Measurements from ENCODE around the gene SOX12.

SOX12 gene

DNA sequence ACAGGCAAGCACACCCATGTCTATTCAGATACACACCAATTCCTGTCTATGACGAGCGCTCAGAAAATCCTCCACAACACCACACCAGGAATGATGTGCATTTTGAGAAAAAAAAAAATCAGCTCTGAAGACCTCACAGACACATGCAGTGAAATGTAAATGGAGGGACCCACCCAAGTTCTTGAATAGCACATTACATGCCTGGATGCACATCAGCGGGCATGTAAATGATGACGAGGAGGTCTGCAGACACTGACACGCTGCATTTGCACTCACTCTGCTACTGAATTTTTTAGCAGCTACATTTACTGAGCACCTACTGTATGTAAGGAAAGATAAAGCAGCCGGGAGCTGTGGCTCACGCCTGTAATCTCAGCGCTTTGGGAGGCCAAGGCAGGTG, 36.2 kb downstream of the SOX12 start:
- H3K4me3 ChIP-seq (ENCODE audit: low read length) = no peak overlapping the region
- TF ChIP-seq, protein P1, sequence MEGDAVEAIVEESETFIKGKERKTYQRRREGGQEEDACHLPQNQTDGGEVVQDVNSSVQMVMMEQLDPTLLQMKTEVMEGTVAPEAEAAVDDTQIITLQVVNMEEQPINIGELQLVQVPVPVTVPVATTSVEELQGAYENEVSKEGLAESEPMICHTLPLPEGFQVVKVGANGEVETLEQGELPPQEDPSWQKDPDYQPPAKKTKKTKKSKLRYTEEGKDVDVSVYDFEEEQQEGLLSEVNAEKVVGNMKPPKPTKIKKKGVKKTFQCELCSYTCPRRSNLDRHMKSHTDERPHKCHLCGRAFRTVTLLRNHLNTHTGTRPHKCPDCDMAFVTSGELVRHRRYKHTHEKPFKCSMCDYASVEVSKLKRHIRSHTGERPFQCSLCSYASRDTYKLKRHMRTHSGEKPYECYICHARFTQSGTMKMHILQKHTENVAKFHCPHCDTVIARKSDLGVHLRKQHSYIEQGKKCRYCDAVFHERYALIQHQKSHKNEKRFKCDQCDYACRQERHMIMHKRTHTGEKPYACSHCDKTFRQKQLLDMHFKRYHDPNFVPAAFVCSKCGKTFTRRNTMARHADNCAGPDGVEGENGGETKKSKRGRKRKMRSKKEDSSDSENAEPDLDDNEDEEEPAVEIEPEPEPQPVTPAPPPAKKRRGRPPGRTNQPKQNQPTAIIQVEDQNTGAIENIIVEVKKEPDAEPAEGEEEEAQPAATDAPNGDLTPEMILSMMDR (conservative IDR thresholded peaks at IDR 0.05; ENCODE audit: low read length) = no peak
- no peak for DNase-seq (ENCODE audit: low read depth)

DNA sequence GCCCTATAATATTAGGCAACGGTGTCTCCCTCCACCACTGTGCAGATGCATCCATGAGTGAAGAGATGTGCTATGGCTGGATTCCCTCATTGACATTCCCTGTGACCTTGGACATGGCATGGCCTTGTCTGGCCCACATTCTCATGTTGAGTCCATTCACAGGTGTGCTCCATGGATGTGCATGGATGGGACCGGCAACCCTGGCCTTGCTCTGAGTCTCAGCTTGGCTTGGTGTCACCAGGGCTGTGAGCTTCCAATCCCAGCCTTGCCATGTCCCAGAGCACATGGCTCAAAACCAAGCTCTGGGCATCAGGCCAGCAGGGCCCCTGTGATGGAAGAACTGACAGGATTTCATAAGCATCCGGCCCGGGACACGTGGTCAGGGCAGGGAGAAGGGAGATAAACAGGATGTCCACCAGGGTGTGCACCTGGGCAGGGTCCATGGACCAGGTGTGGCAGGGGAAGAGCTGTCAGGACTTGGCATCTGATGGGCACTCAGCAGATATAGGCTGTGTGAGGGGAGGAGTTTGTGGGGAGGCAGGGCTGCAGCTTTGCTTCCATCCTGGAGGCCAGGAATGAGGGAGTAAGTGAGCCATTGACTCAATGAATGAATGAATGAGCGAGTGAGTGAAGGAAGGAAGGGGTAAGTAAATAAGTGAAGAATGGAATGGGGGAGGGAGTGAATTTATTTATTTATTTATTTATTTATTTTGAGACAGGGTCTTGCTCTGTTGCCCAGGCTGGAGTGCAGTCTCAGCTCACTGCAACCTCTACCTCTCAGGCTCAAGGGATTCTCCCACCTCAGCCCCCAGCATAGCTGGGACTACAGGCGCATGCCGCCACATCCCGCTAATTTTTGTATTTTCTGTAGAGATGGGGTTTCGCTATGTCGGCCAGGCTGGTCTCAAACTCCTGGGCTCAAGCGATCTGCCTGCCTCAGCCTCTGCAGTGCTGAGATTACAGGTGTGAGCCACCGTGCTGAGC, 37.2 kb downstream of the SOX12 start:
- no peak overlapping the region for H3K4me3 ChIP-seq (ENCODE audit: low read length)
- TF ChIP-seq, protein P1 (conservative IDR thresholded peaks at IDR 0.05; ENCODE audit: low read length) = peak; percentile 45
- peak; percentile 86 for DNase-seq (ENCODE audit: low read depth)

DNA sequence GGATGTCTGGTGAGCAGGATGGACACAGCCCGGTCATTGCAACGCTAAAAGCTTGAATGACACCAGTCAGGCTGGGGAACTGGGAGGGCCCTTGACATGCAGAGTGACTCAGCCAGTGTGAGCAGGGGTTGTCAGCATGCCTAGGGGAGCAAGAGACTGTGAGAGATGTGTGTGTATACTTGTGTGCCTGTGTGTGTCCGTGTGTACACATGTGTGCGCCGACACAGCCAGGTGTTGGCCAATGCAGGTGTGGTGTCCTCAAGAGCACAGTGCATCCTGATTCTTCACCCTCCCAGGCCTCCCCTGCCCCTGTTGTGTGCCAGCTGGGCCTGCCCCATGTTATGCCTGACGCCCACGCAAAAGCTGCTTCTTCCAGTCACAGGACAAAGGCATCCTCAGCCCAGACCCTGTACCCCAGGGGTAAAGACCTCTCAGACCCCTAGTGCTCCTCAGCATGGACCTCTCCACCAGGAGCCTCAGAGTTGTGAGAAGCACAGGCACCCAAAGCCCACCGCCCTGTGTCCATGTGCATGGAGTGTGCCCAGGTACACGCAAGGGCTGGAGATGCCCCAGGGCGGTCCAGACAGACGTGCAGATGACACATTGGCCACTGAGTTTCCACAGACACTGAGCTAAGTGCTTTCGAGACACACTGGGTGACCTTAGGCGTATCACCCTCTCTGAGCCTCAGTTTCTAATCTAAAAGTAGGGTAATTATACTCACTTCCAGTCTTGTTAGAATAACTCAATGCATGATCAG, 38.1 kb downstream of the SOX12 start:
- no peak overlapping the region for H3K4me3 ChIP-seq (ENCODE audit: low read length)
- peak; percentile 17 for DNase-seq (ENCODE audit: low read depth)
- TF ChIP-seq, protein P1 (conservative IDR thresholded peaks at IDR 0.05; ENCODE audit: low read length) = no peak

DNA sequence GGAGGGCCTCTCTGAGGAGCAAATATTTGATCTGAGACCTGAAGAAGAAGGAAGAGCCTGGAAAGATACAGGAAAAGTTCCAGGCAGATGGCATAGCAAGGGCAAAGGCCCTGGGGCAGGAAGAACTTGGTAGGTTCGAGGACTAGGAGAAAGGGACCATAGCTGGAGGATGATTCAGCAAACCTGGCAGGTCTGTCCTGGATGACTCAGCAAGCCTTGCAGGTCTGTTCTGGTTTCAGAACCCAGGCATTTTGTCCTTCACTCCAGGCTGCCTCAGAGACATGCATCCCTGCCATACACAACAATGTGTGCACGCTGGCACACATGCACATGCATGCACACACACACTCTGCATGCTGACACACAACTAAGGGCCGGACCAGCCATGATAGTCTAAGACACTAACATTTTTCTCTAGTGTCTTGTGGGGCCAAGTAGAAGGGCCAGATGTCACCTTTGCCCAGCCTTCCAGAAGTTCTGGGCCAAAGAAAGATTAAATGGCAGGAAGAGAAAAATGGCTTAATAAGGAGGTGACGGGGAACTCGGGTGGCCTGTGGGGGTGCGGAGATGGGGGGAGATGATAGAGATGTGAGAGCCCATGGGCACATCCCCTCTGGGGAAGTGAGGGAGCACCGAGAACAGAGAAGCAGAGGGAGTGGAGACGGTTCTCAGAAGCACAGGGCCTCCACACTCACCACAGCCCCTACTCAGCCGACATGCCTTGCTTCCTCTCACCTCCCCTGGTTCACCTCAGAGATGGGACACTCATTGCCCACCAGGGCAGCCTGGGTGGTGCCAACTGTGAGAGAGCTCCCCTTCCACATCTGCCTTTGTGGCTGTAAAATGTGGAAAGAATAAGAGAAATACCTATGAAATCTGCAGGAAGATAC, 39.8 kb downstream of the SOX12 start:
- no peak overlapping the region for H3K4me3 ChIP-seq (ENCODE audit: low read length)
- TF ChIP-seq, protein P1 (conservative IDR thresholded peaks at IDR 0.05; ENCODE audit: low read length) = no peak
- peak; percentile 32 for DNase-seq (ENCODE audit: low read depth)

- no peak overlapping the region for H3K4me3 ChIP-seq (ENCODE audit: low read length)
- TF ChIP-seq, protein P1 (conservative IDR thresholded peaks at IDR 0.05; ENCODE audit: low read length) = no peak
- DNase-seq (ENCODE audit: low read depth) = no peak
Observed at GRCh38 chr20:366041-366718, 40.8 kb downstream of the SOX12 start.

Measured in AG10803 (cell line).